ENCODE data around the gene OPN3. TPM values are rescaled to one million over a fixed set of nuclear protein-coding genes. Genes with fewer than 3 reads are reported as not detected.

Gene OPN3
- polyA plus RNA-seq, 2 of the 4 experiments (the other 2 are of a cell fraction), result 41.0 to 144 TPM

DNA sequence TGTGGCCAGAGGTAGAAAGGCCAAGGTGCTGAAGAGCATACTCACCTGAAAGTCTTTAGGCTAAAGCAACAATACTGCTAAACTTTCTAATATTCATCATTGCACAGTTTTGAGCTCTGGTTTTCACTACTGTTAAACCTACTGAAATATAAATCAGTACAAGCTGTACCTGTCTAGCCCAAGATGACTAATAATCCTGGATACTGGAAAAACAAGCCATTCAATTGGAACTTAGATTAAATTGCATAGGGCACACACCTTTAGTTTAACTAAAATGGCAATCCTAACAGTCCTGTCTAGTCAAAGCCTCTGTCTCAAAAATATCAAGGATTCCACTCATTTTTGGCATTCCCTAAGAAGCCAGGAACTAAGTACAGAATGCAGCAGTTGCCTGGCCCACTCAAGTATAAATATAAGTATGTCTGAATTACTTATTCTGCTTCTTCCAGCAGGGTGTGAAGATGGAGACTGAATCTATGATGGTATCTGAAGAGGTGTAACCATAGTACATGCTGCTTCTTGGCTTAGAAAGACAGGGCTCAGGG lies 3.1 kb downstream of the OPN3 start:
- CTCF ChIA-PET, result interaction anchor here (0.7 to 4.2 kb wide), 4 partner anchors 9 to 189 kb away, joined by 3 to 24 read pairs (median 4); no protein-coding TSS in a partner anchor
- DNase-seq (ENCODE audit: low read depth in 1 of 2, low spot score in 1 of 2) (no peak), ATAC-seq (no peak), FAIRE-seq (no peak)
- Histone ChIP-seq H3K4me1 (peaks cover 38% of the 10 kb centered on the region), H3K9me3 (no peaks in the 10 kb centered on the region), H3K4me3 (peak overlapping the region; percentile 74), H3K27ac (peak overlapping the region; percentile 64 to 89; a peak in 3 of 6 replicates), H3K4me2 (peak overlapping the region; percentile 88)
- TF ChIP-seq CEBPB (IDR thresholded peaks at IDR 0.05), result no peak
- no peak for TF ChIP-seq HEYL (CRISPR knock-in tag; IDR thresholded peaks at IDR 0.05)
- no peak for TF ChIP-seq ZSCAN20 (CRISPR knock-in tag; IDR thresholded peaks at IDR 0.05)
- no peak for TF ChIP-seq CBX8 (IDR thresholded peaks at IDR 0.05)
- no peak for TF ChIP-seq KDM1A (IDR thresholded peaks at IDR 0.05; ENCODE audit: low read depth)
- no peak for TF ChIP-seq RARB (CRISPR knock-in tag; IDR thresholded peaks at IDR 0.05)
- no peak for TF ChIP-seq TFCP2L1 (CRISPR knock-in tag; IDR thresholded peaks at IDR 0.05)
- TF ChIP-seq RFX5 (IDR thresholded peaks at IDR 0.05), result no peak
- POLR2A ChIA-PET, result no interaction called here

DNA sequence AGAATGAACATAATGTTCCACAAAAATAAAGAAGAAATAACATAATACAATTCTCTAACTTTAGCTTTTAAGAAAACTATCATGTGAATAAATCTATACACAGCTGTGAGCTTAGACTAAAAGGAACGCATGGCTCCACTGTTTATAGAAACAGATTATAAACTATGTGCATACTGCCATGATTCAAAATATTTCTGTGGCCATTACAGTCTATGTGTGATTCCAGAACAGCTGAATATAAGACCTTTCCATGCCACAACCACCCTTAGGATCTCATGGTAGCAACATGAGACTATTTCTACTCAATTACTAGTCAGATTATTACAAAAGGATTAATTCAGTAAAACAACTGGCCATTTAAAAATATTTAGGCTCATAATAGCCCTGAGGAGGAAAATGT lies 3.9 kb downstream of the OPN3 start:
- Histone ChIP-seq H3K27ac (no peak overlapping the region), H3K4me1 (peaks cover 39% of the 10 kb centered on the region), H3K4me2 (peak overlapping the region; percentile 88), H3K9me3 (no peaks in the 10 kb centered on the region), H3K4me3 (no peak overlapping the region)
- 86% methylated on average over 1 of the region's 1 CpG for WGBS (ENCODE audit: missing lambda C conversion rate)
- ChIA-PET CTCF (interaction anchor here (0.7 to 4.2 kb wide), 2 partner anchors 9 to 25 kb away, joined by 3 to 24 read pairs; no protein-coding TSS in a partner anchor), POLR2A (no interaction called here)
- DNase-seq (ENCODE audit: low read depth in 1 of 2, low spot score in 1 of 2), result no peak
- FAIRE-seq, result no peak
- ATAC-seq, result no peak
- no peak for TF ChIP-seq POLR2A (IDR thresholded peaks at IDR 0.05; ENCODE audit: low read length)
- TF ChIP-seq, protein P1, sequence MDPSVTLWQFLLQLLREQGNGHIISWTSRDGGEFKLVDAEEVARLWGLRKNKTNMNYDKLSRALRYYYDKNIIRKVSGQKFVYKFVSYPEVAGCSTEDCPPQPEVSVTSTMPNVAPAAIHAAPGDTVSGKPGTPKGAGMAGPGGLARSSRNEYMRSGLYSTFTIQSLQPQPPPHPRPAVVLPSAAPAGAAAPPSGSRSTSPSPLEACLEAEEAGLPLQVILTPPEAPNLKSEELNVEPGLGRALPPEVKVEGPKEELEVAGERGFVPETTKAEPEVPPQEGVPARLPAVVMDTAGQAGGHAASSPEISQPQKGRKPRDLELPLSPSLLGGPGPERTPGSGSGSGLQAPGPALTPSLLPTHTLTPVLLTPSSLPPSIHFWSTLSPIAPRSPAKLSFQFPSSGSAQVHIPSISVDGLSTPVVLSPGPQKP (IDR thresholded peaks at IDR 0.05; ENCODE audit: low read depth, low read length), result no peak
- no peak for TF ChIP-seq CHD4 (IDR thresholded peaks at IDR 0.05; ENCODE audit: borderline replicate concordance)
- TF ChIP-seq CEBPB (IDR thresholded peaks at IDR 0.05), result no peak

DNA sequence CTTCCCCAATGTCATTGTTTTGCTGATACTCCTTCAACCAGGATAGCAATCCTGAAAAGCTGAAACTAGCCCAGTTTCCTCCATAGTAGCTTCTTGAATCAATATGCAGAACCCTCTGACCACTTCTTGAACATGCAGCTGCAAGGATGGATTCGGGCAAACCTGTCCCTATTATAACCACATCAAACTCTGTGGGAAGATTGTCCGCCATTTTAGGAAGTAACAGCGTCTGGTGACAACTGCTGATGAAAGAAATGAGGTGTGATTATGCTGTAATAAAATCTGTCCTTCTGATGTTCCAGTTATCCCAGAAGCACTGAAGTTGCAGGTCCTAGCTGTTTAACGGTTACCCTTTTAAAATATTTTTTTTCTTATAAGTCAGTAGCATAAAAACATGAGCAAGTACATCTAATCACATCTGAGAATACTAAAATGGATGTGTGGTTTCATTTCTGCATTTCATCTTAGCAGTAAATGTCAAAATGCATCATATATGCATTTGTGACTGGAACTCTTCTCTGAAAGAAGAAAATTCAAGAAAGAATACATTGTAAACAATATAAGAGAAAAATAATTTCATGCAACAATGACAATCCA lies 4.5 kb downstream of the OPN3 start:
- no peak overlapping the region for H3K4me3 ChIP-seq
- CTCF ChIA-PET, result interaction anchor here (0.7 to 4.2 kb wide), 2 partner anchors 8 to 25 kb away, joined by 3 to 24 read pairs; no protein-coding TSS in a partner anchor
- H3K4me2 ChIP-seq, result no peak overlapping the region; the same call in 2 of the 3 replicates
- peaks cover 39% of the 10 kb centered on the region for H3K4me1 ChIP-seq
- WGBS (ENCODE audit: missing lambda C conversion rate), result 89% methylated on average over 4 of the region's 4 CpGs
- DNase-seq (ENCODE audit: low read depth in 1 of 2, low spot score in 1 of 2) (no peak), FAIRE-seq (no peak), ATAC-seq (no peak)
- H3K27ac ChIP-seq, result no peak overlapping the region
- POLR2A ChIA-PET, result no interaction called here
- no peaks in the 10 kb centered on the region for H3K9me3 ChIP-seq
- no peak for TF ChIP-seq RARB (CRISPR knock-in tag; IDR thresholded peaks at IDR 0.05)
- TF ChIP-seq HOXA7 (CRISPR knock-in tag; IDR thresholded peaks at IDR 0.05), result no peak
- no peak for TF ChIP-seq NFE2L2 (conservative IDR thresholded peaks at IDR 0.05; ENCODE audit: low read length)
- TF ChIP-seq SMC3 (IDR thresholded peaks at IDR 0.05), result no peak
- no peak for TF ChIP-seq CBX8 (IDR thresholded peaks at IDR 0.05)
- TF ChIP-seq CBX2 (IDR thresholded peaks at IDR 0.05; ENCODE audit: borderline replicate concordance, low read depth), result no peak
- TF ChIP-seq NR3C1 (IDR thresholded peaks at IDR 0.05), result no peak

DNA sequence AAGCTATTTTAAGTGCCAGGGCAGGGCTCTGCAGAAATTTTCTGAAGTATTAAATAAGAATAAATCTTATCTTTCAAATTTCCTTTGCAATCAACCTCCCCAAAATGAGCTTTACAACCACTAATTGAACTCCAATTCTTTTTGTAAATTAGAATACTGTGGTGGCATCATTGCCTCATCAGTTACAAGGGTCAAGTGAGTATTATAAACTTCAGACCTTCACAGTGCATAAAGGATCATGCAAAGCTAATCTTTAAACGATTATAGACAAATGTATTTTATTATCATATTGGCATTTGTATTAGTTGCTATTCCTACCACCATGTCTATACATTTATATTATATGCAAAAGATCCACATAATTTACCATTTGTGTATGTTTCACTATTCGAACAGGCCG lies 7.2 kb downstream of the OPN3 start:
- Histone ChIP-seq H3K4me2 (no peak overlapping the region), H3K4me3 (no peak overlapping the region), H3K4me1 (peaks cover 49% of the 10 kb centered on the region; the same call in 2 of the 3 replicates), H3K9me3 (no peaks in the 10 kb centered on the region), H3K27ac (no peak overlapping the region)
- no peak for ATAC-seq
- DNase-seq (ENCODE audit: low read depth in 1 of 2, low spot score in 1 of 2), result no peak
- WGBS (ENCODE audit: missing lambda C conversion rate), result 83% methylated on average over 3 of the region's 3 CpGs
- POLR2A ChIA-PET, result no interaction called here
- CTCF ChIA-PET, result interaction anchor here (0.9 to 2.0 kb wide), 5 partner anchors 22 to 365 kb away, joined by 3 to 14 read pairs (median 3); partner anchors contain the start of gene MAP1LC3C
- TF ChIP-seq TP53 (CRISPR knock-in tag; IDR thresholded peaks at IDR 0.05) (no peak), EP300 (IDR thresholded peaks at IDR 0.05) (no peak), MAX (IDR thresholded peaks at IDR 0.05) (no peak)
- FAIRE-seq, result no peak
